NCI-H128 (cell line): ENCODE data around the gene CHRNB1.

Source experiments
- DNase-seq: peaks from one replicate; lab custom pipeline; 2025; ENCODE audit not compliant: unreplicated experiment; lab: John Stamatoyannopoulos, UW

The CHRNB1 gene, protein sequence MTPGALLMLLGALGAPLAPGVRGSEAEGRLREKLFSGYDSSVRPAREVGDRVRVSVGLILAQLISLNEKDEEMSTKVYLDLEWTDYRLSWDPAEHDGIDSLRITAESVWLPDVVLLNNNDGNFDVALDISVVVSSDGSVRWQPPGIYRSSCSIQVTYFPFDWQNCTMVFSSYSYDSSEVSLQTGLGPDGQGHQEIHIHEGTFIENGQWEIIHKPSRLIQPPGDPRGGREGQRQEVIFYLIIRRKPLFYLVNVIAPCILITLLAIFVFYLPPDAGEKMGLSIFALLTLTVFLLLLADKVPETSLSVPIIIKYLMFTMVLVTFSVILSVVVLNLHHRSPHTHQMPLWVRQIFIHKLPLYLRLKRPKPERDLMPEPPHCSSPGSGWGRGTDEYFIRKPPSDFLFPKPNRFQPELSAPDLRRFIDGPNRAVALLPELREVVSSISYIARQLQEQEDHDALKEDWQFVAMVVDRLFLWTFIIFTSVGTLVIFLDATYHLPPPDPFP

GRCh38 chr17:7444682-7445618 is at the start of gene CHRNB1:
Gene CHRNB1, plus strand, starts transcription at chr17:7445061. Its CDS starts 67 bp downstream, at chr17:7445128.
- peak; percentile 12 for DNase-seq

GRCh38 chr17:7396147-7396546 is 48.7 kb upstream of the CHRNB1 start:
- DNase-seq = no peak

GRCh38 chr17:7398612-7399011 is 46.2 kb upstream of the CHRNB1 start:
- no peak for DNase-seq

GRCh38 chr17:7403043-7403726 is 41.7 kb upstream of the CHRNB1 start:
- DNase-seq = no peak

- no peak for DNase-seq
Measured at GRCh38 chr17:7403727-7403976, 41.2 kb upstream of the CHRNB1 start.

DNA sequence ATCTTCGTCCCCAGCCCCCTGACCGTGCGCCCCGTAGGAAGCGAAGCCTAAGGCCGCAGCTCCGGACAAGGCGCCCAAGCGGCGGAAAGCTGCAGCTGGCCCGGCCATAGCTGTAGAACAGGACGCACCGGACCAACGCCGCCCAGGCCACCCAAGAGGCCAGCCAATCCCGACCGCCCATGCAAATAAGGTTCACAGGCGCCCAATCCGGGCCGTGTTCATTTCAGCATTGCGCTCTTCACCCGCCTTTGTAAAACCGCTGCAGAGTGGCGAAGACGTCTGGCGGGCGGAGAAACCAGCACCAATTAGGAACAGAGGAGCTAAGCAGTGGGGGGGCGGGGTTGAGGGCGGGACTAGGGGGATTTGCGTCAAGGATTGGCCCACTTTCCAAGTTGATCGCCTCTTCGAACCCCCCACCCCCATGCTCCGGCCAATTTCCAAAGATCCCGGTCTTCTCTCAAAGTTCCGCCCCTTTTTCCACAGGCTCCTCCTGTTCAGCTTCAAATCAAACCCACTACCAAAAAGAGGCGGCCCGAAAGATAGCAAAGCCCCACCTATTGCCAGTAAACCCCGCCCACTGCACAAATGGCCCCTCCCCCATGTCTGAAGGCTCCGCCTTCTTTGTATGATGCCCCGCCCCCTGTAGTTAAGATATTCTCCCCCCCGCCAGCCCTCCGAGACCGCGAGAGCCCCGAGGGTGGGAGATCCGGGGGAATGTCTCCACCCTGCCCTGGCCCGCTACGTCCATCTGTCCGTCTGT is 40.7 kb upstream of the CHRNB1 start, which contains the start of gene TMEM256:
Gene TMEM256 (minus strand): TSS at position 121 of the 760 bp plus-strand sequence. CDS start 13 bp downstream, at position 108.
- peak; percentile 90 for DNase-seq

DNA sequence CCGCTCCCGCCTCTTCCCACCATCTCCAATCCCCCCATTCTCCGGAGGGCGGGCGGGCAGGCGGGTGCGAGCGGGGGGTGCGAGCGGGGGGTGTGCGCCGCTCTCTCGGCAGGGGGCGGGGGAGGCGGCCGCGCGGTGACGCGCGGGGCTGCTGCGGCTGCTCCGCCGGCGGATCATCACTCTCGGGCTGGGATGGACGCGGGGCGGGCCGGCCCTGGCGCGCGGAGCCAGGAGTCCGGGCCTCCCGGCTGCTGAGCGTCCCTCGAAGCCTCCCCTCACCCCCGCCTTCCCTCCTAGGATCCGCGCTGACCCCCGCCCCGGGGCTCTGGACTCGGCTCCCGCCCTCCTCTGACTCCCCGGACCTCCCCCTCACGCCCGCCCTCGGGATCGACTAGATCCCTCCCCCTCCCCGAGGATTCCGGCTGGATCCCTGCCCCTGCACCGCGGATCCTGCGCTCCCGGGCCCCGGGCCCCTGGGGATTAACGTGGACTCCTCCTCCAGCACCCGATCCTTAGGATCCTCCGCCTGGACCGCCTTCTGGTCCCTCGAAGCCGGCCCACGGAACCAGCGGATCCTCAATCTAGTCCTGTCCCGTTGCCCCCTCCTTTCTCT is 40.0 kb upstream of the CHRNB1 start:
- no peak for DNase-seq

DNA sequence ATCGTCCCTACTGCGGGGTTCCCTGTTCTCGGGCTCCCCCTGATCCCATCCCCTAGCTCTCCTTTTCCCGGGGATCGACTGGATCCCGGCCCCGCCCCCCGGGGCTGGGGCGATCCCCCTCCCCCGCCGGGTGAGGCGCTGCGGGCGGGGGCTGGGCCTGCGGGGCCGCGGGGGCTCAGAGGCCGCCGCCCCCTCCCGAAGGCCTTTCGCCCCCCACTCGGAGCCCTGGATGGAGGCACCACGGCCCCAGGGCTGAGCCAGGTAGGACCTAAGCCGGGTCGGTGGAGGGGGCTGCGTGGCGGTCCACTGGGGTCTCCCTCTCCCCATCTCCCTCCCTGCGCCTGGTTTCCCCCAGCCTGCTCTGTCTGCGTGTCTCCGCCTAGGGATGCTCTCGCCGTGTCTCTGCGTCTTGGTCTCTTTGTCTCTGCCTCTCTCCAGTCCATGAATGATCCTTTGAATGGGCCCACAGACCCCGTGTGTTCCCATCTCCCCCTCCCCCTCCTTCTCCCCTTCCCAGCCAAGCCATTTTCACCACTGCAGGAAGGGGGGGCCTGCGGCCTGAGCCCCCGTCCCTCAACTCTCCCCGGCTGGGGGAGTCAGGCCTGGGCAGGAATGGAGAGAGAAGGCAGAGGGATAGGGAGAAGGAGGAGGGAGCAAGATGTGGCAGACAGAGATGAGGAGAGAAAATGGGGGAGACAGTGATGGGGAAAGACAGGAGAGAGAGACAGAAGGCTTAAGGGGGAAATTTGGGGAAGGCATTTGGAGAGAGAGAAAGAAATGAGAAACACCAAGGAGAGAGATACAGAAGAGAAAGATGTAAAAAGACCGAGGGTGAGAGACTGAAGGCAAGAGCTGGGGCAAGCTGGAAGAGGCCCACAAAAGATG is 39.3 kb upstream of the CHRNB1 start:
- DNase-seq = no peak

GRCh38 chr17:7406235-7406825 is 38.5 kb upstream of the CHRNB1 start:
- DNase-seq = no peak

DNA sequence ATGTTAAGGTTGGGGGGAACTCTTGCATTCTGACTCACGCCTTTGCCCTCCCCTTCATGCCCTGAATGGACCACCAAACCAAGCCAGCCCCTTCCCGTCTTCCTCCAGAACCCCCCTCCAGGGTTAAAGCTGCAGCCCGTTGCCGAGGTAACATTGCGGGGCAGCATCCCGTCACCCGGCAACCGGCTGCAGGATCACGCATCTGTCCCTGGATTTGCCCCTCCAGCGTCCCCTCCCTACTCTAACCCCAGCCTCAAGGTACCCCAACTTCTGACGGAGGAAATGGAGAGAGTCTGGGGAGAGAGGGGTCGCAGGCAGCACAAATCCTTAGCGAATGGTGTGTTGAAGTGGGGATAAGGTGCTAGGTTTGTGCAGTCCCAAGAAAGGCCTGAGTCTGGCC is 37.8 kb upstream of the CHRNB1 start:
- DNase-seq = no peak

DNA sequence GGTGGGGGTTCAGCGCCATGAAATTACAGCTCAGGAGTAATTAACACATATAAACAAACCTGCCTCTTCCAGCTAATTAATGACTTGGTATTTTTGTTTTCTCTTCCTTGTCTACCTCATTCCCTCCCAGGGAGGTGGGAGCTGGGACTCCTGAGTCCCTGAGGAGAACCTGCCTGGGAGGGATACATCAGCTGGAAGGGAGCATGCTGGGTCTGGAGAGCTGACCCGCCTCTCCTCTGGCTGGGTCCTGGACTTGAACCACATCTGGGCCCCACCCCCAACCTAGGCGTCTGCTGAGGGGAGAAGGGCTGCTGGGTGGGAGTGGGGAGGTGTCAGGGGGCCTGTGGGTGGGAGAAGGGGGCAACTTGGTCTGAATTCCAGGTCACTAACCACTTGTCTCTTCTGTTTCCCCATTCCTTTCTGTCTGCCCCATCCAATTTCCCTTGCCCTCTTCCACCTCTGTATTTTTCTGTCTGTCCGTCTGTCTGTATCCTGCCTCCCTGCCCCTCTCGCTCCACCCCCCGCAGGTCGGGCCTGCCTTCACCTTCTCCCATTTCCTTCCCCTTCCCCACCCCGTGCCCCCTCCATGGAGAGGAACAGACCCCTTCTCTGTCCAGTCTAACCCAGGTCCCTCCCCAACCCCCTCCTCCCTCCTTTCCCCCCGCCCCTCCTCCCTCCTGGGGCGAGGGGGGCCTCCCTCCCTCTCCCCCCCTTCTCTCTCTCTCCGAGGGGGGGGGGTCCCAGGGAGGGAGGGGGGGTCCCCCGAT is 37.2 kb upstream of the CHRNB1 start, which contains the start of gene NLGN2:
Gene NLGN2 (plus strand): TSS at position 361 of the 767 bp plus-strand sequence. CDS start 411 bp downstream, outside the sequence.
- no peak for DNase-seq

DNA sequence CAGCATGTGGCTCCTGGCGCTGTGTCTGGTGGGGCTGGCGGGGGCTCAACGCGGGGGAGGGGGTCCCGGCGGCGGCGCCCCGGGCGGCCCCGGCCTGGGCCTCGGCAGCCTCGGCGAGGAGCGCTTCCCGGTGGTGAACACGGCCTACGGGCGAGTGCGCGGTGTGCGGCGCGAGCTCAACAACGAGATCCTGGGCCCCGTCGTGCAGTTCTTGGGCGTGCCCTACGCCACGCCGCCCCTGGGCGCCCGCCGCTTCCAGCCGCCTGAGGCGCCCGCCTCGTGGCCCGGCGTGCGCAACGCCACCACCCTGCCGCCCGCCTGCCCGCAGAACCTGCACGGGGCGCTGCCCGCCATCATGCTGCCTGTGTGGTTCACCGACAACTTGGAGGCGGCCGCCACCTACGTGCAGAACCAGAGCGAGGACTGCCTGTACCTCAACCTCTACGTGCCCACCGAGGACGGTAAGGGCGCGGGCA is 36.6 kb upstream of the CHRNB1 start:
- DNase-seq = no peak

GRCh38 chr17:7408863-7409262 is 36.0 kb upstream of the CHRNB1 start:
- DNase-seq = no peak

DNA sequence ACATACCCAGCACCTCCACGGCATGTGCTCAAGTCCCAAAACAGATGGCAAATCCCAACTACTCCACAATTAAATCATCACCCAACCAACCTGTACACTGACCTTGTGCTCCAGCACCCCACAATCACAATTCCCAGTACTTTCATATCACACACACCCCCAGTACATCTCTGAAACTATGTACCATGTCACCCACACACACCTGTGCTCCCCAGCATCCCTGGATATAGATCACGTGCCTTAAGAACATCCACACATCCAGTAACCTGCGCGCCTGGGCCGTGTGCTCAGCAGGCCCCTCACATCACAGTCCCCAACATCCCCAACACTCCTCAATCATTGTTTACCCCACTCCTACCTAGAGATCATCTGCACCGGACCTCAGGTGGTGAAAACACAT is 35.1 kb upstream of the CHRNB1 start:
- no peak for DNase-seq

DNA sequence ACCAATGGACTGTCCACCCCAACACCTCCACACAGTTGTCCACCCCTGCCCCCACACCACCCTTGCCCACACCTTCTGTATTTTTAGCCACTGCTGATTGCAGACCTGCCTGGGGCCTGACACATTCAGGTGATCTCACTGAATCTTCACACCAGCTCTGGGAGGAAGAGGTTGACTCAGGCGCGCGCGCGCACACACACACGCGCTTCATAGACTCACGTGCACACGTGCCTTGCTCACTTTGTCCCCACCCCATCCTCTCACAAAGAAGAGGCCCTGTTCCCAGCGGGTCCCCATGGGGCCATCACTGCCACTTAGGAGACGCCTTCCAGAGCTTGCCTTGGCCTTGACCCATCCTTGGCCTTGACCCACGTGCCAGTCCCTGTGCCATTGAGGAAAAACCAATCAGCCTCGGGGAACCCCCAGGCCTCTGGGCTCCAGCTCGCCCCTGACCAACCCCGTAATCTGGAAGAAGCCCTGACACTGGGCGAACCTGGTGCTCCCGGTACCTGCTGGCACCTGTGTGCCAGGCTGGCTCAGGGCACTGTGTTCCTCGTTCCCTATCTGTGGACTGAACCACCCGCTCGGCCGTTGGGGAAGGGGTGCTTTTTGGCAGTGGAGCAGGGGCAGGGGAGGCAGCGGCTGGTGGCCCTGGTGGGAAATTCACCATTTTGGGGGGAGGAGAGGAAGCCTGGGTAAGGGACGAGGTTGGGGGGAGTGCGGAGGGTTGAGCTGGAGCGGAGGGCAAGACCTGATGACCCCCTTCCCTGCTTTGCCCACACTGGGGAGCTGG is 34.0 kb upstream of the CHRNB1 start:
- DNase-seq = no peak

- DNase-seq = no peak
Measured at GRCh38 chr17:7411427-7411750, 33.5 kb upstream of the CHRNB1 start.

DNA sequence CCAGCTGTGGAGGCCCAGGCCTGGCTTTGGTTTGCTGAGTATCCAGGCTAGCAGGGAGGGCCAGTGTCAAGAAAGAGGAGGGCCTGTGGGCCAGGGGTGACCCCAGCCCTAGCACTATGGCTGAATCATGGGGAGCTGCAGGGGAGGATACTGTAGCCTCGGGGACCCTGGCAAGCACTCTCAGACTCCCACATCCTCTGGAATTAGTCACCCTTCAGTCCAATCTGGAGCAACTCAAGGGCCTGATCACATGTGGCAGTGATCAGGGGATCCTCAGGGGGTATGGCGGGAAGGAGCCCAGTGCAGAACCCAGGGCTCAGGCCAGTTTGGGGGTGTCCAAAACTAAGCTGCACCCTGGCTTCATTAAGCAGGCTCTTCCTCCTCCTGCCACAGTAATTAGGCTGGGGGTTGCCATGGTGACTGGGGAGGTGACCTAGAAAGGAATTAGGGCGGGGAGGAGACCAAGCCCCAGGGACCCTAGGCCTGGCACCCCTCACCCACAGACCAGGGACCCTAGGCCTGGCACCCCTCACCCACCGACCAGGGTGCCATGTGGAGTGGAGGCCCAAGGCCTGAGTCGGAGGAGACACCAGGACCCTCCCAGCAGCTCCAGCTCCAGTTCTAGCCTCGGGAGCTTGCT is 31.4 kb upstream of the CHRNB1 start:
- DNase-seq = no peak
